DND-41 (cell line): Measurements from ENCODE around the gene KSR2.

Experiments used
- ATAC-seq: fragments of 200-7000 bp; cut with Tn5 transposase; 3 replicates; pipeline ENCODE4 v1.9.1; 2021; ENCODE audit warnings: low read depth; ENCODE audit not compliant: insufficient read depth
- DNase-seq: peaks from one replicate; pipeline ENCODE4 v3.0.0-alpha.2; 2020
- H2AFZ ChIP-seq: 2 replicates; pipeline ENCODE4 v1.6.0; 2012; ENCODE audit warnings: low read depth, low read length
- H3K27ac ChIP-seq: 2 replicates; pipeline ENCODE4 v1.5.1; 2012; ENCODE audit warnings: low read length, inconsistent platforms
- H3K27me3 ChIP-seq: fragments of 200-600 bp; sonication (generic); 2 replicates; pipeline ENCODE4 v1.6.0; 2012; ENCODE audit warnings: low read length, mild to moderate bottlenecking, inconsistent platforms; ENCODE audit not compliant: insufficient read depth, poor library complexity
- H3K36me3 ChIP-seq: 2 replicates; pipeline ENCODE4 v1.5.1; 2012; ENCODE audit warnings: low read length, inconsistent platforms; ENCODE audit not compliant: insufficient read depth
- H3K4me1 ChIP-seq: 2 replicates; pipeline ENCODE4 v1.5.1; 2012; ENCODE audit warnings: mild to moderate bottlenecking, low read length; ENCODE audit not compliant: insufficient read depth
- H3K4me2 ChIP-seq: 2 replicates; pipeline ENCODE4 v1.6.0; 2012; ENCODE audit warnings: mild to moderate bottlenecking, moderate library complexity, low read length, inconsistent platforms; ENCODE audit not compliant: insufficient read depth
- H3K4me3 ChIP-seq, 2 experiments: fragments of 200-600 bp in 1 of 2; shearing (Covaris generic) in 1 of 2; 2 replicates each; pipeline ENCODE4 v1.5.1; 2012 to 2016; ENCODE audit warnings: inconsistent platforms in 2 of 2, low read length in 2 of 2, mild to moderate bottlenecking in 2 of 2, low read depth in 1 of 2, moderate library complexity in 1 of 2
- H3K79me2 ChIP-seq: 2 replicates; pipeline ENCODE4 v1.6.0; 2012; ENCODE audit warnings: low read length, inconsistent platforms; ENCODE audit not compliant: insufficient read depth
- H3K9ac ChIP-seq: 2 replicates; pipeline ENCODE4 v1.6.0; 2012; ENCODE audit warnings: low read depth, mild to moderate bottlenecking, inconsistent platforms, low read length, moderate library complexity
- H3K9me3 ChIP-seq: 2 replicates; pipeline ENCODE4 v1.5.1; 2012; ENCODE audit warnings: low read length, moderate library complexity, mild to moderate bottlenecking, inconsistent platforms; ENCODE audit not compliant: insufficient read depth, severe bottlenecking
- H4K20me1 ChIP-seq: 2 replicates; pipeline ENCODE4 v1.6.0; 2012; ENCODE audit warnings: low read length; ENCODE audit not compliant: insufficient read depth
- CTCF ChIP-seq: IDR thresholded peaks from 2 replicates; pipeline ENCODE4 v1.5.1; 2012; ENCODE audit warnings: borderline replicate concordance, low read length, moderate library complexity, mild to moderate bottlenecking; ENCODE audit not compliant: poor library complexity, severe bottlenecking; ENCODE audit errors: extremely low read depth
- EZH2 ChIP-seq: IDR thresholded peaks from 3 replicates; pipeline ENCODE4 v1.6.1; 2012; ENCODE audit warnings: borderline replicate concordance, low read depth, mild to moderate bottlenecking, moderate library complexity, low read length, inconsistent platforms; ENCODE audit not compliant: severe bottlenecking

Gene KSR2

GRCh38 chr12:117469883-117470483 is 498.8 kb downstream of the KSR2 start:
- Histone ChIP-seq H3K36me3 (no peaks in the 10 kb centered on the region), H3K27me3 (peaks cover 12% of the 10 kb centered on the region), H3K9ac (no peak overlapping the region), H3K4me2 (no peak overlapping the region), H3K79me2 (no peaks in the 10 kb centered on the region), H3K4me1 (no peaks in the 10 kb centered on the region), H4K20me1 (no peaks in the 10 kb centered on the region), H2AFZ (no peak overlapping the region), H3K9me3 (no peaks in the 10 kb centered on the region), H3K4me3 (no peak overlapping the region), H3K27ac (no peak overlapping the region)
- ATAC-seq (no peak), DNase-seq (no peak)
- TF ChIP-seq CTCF (no peak), EZH2 (no peak)

DNA sequence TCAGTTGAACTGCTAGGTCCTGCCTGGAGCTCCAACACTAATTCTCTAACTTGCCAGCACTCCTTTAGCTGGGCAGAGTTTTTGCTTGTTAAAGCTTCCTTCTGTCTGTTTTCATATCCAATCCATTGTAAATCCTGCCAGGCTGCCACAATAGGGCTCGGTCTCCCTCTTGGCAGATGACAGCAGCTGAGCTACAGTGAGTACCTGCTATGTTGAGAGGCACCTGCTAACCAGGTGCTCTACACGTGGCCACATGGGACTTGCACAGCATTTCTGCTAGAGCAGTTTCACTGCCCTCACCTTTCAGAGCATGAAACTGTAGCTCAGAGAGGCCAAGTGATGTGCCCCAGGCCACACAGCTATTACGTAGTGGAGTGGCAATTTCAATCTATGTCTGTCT is 500.8 kb downstream of the KSR2 start:
- Histone ChIP-seq H2AFZ (no peak overlapping the region), H3K27me3 (peaks cover 8% of the 10 kb centered on the region), H3K9me3 (no peaks in the 10 kb centered on the region), H3K27ac (no peak overlapping the region), H3K4me3 (no peak overlapping the region), H4K20me1 (no peaks in the 10 kb centered on the region), H3K4me1 (no peaks in the 10 kb centered on the region), H3K36me3 (no peaks in the 10 kb centered on the region), H3K9ac (no peak overlapping the region), H3K79me2 (no peaks in the 10 kb centered on the region), H3K4me2 (no peak overlapping the region)
- DNase-seq (no peak), ATAC-seq (no peak)
- no peak for TF ChIP-seq CTCF
- TF ChIP-seq EZH2: no peak

- H2AFZ ChIP-seq: no peak overlapping the region
- no peak overlapping the region for H3K4me3 ChIP-seq
- no peak overlapping the region for H3K27ac ChIP-seq
- H4K20me1 ChIP-seq: no peaks in the 10 kb centered on the region
- no peak overlapping the region for H3K4me2 ChIP-seq
- no peaks in the 10 kb centered on the region for H3K36me3 ChIP-seq
- ATAC-seq: no peak
- H3K27me3 ChIP-seq: peaks cover 8% of the 10 kb centered on the region
- TF ChIP-seq CTCF: no peak
- TF ChIP-seq EZH2: no peak
- no peaks in the 10 kb centered on the region for H3K4me1 ChIP-seq
- no peak overlapping the region for H3K9ac ChIP-seq
- H3K79me2 ChIP-seq: no peaks in the 10 kb centered on the region
- no peak for DNase-seq
- H3K9me3 ChIP-seq: no peaks in the 10 kb centered on the region
Measured at GRCh38 chr12:117467588-117467987, 501.2 kb downstream of the KSR2 start.
